ENCODE results near the gene DPY30.
A peak's percentile ranks its signal among the peaks of the same experiment; 100 is the strongest.

Gene DPY30

DNA sequence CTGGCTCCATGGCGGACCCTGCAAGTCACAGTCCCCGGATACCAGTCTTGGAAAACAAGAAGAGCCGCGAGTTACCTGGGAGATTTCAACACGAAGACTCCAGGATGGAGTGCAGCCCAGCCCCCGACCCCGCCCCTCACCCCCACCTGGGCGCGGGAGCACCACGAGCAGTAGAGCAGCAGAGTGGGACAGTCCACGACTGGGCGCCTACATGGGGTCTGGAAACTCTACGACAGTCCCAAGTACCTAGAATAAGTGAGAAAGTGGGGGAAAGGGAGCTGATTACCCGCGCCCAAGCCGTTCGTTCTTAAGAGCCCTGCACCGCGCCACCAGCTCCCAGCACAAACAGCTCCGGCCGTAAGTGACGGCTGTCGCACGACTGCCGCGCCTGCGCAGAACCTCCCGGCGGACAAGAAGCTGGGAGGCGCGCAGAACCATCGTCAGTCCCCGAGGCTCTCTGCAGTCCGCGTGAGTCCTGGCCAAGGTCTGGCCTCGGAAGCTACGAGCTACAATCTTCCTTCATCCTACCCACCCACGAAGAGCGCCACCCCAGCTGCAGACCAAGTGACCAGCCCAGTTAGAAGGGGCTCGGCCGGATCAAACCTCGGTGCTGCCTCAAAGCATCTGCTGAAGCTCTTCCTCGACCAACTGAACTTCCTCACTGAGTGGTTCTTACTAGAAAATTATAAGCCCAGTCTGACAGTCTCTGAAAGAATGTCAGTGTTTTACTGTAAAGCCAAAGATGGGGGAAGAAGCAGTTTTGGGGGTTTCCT, at the start of gene DPY30:
Gene DPY30, minus strand, starts transcription at position 359 of the 773 bp plus-strand sequence. Its CDS starts 349 bp downstream, at position 10.
- Histone ChIP-seq H3K36me3 (ENCODE audit: control insufficient read depth in 1 of 2, insufficient read depth in 2 of 2, low read length in 2 of 2) (no peaks in the 10 kb centered on the region), H3K4me1 (ENCODE audit: control insufficient read depth in 1 of 2, insufficient read depth in 2 of 2, low read length in 2 of 2) (peaks cover 4 to 7% of the 10 kb centered on the region in 2 donors), H3K27ac (ENCODE audit: low read depth, low read length) (peak within 1 kb of the TSS; percentile 52), H3K4me3 (ENCODE audit: low read depth in 1 of 2, low read length in 2 of 2) (peak within 1 kb of the TSS; percentile 84 to 92), H3K9ac (ENCODE audit: low read depth in 1 of 2, low read length in 2 of 2) (peak within 1 kb of the TSS; percentile 79 to 83), H3K9me3 (ENCODE audit: control insufficient read depth in 1 of 2, low read length in 2 of 2) (no peaks in the 10 kb centered on the region), H3K27me3 (ENCODE audit: control insufficient read depth in 1 of 2, insufficient read depth in 2 of 2, low read length in 2 of 2) (no peaks in the 10 kb centered on the region)

DNA sequence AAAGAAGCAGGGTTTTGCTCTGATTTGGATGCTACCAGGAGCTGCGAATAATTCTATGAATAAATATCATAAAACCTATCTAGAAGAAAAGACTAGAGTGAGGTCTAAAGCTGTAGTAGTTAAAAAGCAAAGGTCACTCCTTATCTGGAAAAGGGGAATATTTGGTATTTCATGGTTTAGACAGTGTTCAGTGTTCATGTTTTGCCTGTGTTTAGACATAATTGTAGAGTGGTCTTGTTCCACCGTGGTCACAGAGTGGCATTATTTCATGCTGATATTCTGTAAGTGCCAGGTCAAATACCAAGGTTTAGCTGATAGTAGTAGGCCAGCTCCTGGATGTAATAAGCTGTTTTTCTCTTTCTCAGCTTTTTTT, 34.5 kb upstream of the DPY30 start:
- no peak overlapping the region for H3K4me3 ChIP-seq (ENCODE audit: low read depth in 1 of 2, low read length in 2 of 2)
- no peak overlapping the region for H3K27ac ChIP-seq (ENCODE audit: low read depth, low read length)
- H3K27me3 ChIP-seq (ENCODE audit: control insufficient read depth in 1 of 2, insufficient read depth in 2 of 2, low read length in 2 of 2): no peaks in the 10 kb centered on the region
- peaks cover 0 to 3% of the 10 kb centered on the region in 2 donors for H3K36me3 ChIP-seq (ENCODE audit: control insufficient read depth in 1 of 2, insufficient read depth in 2 of 2, low read length in 2 of 2)
- no peak overlapping the region for H3K9ac ChIP-seq (ENCODE audit: low read depth in 1 of 2, low read length in 2 of 2)
- H3K4me1 ChIP-seq (ENCODE audit: control insufficient read depth in 1 of 2, insufficient read depth in 2 of 2, low read length in 2 of 2): peaks cover 3 to 18% of the 10 kb centered on the region in 2 donors
- H3K9me3 ChIP-seq (ENCODE audit: control insufficient read depth in 1 of 2, low read length in 2 of 2): no peaks in the 10 kb centered on the region

DNA sequence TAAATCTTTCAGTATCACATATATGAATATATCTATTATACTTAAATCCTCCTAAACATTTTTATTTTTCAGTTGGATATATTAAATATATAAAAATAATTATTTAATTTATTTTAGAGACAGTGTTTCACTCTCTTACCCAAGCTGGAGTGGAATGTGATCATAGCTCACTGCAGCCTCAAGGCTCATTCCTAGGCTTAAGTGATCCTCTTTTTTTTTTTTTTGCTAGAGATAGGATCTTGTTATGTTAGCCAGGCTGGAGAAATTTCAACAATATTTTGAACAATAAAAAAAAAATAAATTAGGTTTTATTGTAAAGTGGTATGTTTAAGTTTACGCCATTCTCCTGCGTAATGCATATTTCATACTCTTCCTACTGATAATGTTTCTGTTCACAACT, 27.9 kb upstream of the DPY30 start:
- Histone ChIP-seq H3K9me3 (ENCODE audit: control insufficient read depth in 1 of 2, low read length in 2 of 2) (no peaks in the 10 kb centered on the region), H3K4me3 (ENCODE audit: low read depth in 1 of 2, low read length in 2 of 2) (no peak overlapping the region), H3K4me1 (ENCODE audit: control insufficient read depth in 1 of 2, insufficient read depth in 2 of 2, low read length in 2 of 2) (peaks cover 10 to 18% of the 10 kb centered on the region in 2 donors), H3K36me3 (ENCODE audit: control insufficient read depth in 1 of 2, insufficient read depth in 2 of 2, low read length in 2 of 2) (no peaks in the 10 kb centered on the region), H3K27me3 (ENCODE audit: control insufficient read depth in 1 of 2, insufficient read depth in 2 of 2, low read length in 2 of 2) (no peaks in the 10 kb centered on the region), H3K9ac (ENCODE audit: low read depth in 1 of 2, low read length in 2 of 2) (no peak overlapping the region), H3K27ac (ENCODE audit: low read depth, low read length) (no peak overlapping the region)

DNA sequence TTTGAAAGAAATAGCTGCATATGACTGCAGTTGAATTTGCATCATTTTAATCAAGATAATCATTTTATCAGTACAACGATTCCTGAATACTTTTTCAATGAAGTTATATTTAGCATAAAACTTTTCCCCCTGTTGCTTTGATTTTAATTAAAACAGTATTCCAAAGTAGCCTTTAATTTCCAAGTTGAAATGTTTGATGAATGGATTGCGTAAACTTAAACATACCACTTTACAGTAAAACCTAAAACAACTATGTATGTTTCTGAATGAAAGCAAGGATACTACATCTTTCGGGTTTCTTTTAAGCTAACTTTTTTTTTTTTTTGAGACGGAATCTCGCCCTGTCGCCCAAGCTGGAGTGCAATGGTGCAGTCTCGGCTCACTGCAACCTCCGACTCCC, 25.1 kb upstream of the DPY30 start:
- Histone ChIP-seq H3K27ac (ENCODE audit: low read depth, low read length) (no peak overlapping the region), H3K4me1 (ENCODE audit: control insufficient read depth in 1 of 2, insufficient read depth in 2 of 2, low read length in 2 of 2) (peaks cover 13 to 21% of the 10 kb centered on the region in 2 donors), H3K4me3 (ENCODE audit: low read depth in 1 of 2, low read length in 2 of 2) (peak overlapping the region; percentile 81 to 93), H3K36me3 (ENCODE audit: control insufficient read depth in 1 of 2, insufficient read depth in 2 of 2, low read length in 2 of 2) (no peaks in the 10 kb centered on the region), H3K9ac (ENCODE audit: low read depth in 1 of 2, low read length in 2 of 2) (peak overlapping the region; percentile 76 to 78), H3K9me3 (ENCODE audit: control insufficient read depth in 1 of 2, low read length in 2 of 2) (no peaks in the 10 kb centered on the region), H3K27me3 (ENCODE audit: control insufficient read depth in 1 of 2, insufficient read depth in 2 of 2, low read length in 2 of 2) (no peaks in the 10 kb centered on the region)

DNA sequence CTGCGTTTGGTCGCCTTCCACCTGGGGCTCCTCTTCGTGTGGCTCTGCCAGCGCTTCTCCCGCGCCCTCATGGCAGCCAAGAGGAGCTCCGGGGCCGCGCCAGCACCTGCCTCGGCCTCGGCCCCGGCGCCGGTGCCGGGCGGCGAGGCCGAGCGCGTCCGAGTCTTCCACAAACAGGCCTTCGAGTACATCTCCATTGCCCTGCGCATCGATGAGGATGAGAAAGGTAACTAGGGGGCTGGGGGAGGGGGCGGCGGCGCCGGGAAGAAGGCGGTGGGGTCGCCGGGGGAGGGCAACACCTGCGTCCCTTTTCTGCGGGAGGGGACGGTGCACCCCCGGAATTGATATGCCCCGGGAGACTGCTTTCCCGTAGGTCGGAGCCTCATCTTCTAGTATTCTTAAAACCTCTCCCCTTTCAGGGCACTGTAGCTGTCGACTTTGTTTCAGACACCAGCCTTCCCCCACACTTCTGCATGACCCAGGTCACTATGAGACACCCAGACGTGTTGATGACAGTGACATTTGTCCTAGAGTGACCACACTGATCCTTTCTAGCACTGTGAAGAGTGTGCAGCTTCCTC, 24.5 kb upstream of the DPY30 start:
- Histone ChIP-seq H3K36me3 (ENCODE audit: control insufficient read depth in 1 of 2, insufficient read depth in 2 of 2, low read length in 2 of 2) (no peaks in the 10 kb centered on the region), H3K9me3 (ENCODE audit: control insufficient read depth in 1 of 2, low read length in 2 of 2) (no peaks in the 10 kb centered on the region), H3K4me3 (ENCODE audit: low read depth in 1 of 2, low read length in 2 of 2) (peak overlapping the region; percentile 81 to 93), H3K27ac (ENCODE audit: low read depth, low read length) (peak overlapping the region; percentile 89), H3K4me1 (ENCODE audit: control insufficient read depth in 1 of 2, insufficient read depth in 2 of 2, low read length in 2 of 2) (peaks cover 13 to 21% of the 10 kb centered on the region in 2 donors), H3K9ac (ENCODE audit: low read depth in 1 of 2, low read length in 2 of 2) (peak overlapping the region; percentile 76 to 78), H3K27me3 (ENCODE audit: control insufficient read depth in 1 of 2, insufficient read depth in 2 of 2, low read length in 2 of 2) (no peaks in the 10 kb centered on the region)

DNA sequence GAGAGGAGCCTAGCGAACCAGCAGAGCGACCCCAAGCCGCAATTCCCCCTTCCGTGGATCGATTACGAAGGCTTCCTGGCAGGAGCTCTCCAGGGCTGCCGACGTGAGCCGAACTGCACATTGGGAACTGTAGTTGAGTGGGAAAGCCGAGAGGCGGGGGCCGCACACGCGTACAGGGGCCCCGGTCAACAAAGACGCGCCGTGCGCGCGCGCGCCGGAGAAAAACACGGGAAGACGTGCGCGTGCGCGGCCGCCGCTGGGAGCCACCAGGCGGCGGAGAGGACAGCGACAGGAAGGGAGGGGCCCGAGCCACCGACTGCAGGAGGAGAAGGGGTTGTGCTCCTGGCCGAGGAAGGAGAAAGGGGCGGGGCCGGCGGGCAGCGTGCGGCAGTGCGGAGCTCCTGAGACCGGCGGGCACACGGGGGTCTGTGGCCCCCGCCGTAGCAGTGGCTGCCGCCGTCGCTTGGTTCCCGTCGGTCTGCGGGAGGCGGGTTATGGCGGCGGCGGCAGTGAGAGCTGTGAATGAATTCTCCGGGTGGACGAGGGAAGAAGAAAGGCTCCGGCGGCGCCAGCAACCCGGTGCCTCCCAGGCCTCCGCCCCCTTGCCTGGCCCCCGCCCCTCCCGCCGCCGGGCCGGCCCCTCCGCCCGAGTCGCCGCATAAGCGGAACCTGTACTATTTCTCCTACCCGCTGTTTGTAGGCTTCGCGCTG, 23.9 kb upstream of the DPY30 start, which contains the start of gene SPAST:
Gene SPAST, plus strand, starts transcription at position 247 of the 711 bp plus-strand sequence. Its CDS starts 276 bp downstream, at position 523.
- Histone ChIP-seq H3K4me1 (ENCODE audit: control insufficient read depth in 1 of 2, insufficient read depth in 2 of 2, low read length in 2 of 2) (peaks cover 13 to 21% of the 10 kb centered on the region in 2 donors), H3K9me3 (ENCODE audit: control insufficient read depth in 1 of 2, low read length in 2 of 2) (no peaks in the 10 kb centered on the region), H3K9ac (ENCODE audit: low read depth in 1 of 2, low read length in 2 of 2) (peak within 1 kb of the TSS; percentile 78 to 88), H3K27ac (ENCODE audit: low read depth, low read length) (peak within 1 kb of the TSS; percentile 89), H3K4me3 (ENCODE audit: low read depth in 1 of 2, low read length in 2 of 2) (peak within 1 kb of the TSS; percentile 81 to 93), H3K36me3 (ENCODE audit: control insufficient read depth in 1 of 2, insufficient read depth in 2 of 2, low read length in 2 of 2) (no peaks in the 10 kb centered on the region), H3K27me3 (ENCODE audit: control insufficient read depth in 1 of 2, insufficient read depth in 2 of 2, low read length in 2 of 2) (no peaks in the 10 kb centered on the region)

DNA sequence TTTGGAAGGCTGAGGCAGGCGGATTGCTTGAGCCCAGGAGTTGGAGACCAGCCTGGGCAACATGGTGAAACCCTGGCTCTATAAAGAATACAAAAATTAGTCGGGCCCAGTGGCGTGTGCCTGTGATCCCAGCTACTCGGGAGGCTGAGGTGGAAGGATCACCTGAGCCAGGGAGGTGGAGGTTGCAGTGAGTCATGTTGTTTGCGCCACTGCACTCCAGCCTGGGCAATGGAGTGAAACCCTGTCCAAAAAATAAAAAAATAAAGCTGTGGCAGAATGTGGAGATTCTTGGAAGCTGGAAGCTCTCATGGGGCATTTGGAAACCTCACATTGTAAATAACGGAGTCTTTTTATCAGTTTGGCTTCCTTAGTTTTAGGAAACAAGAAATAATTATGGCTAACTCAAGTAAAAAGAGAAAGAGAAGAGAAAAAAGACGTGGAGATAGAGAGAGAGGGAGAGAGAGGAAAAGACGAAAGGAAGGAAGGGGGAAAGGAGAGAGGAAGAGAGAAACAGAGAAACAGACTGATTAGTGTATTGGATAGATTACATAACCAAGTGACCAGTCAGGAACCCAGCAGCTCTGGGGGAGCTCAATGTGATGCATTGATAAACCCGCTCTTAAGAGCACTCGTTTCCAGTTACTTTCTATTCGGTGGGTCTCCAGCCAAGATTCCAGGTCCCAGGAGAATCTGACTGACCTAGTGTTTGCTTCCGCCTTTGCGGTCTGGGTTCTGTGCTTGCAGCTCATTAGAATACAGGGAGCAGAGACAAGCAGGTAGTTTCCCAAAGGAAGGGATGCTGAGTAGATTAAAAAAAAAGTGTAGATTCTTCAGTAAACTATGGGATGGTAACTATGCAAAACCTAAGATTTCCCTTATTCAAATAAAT, 22.6 kb upstream of the DPY30 start:
- peaks cover 13 to 21% of the 10 kb centered on the region in 2 donors for H3K4me1 ChIP-seq (ENCODE audit: control insufficient read depth in 1 of 2, insufficient read depth in 2 of 2, low read length in 2 of 2)
- no peaks in the 10 kb centered on the region for H3K9me3 ChIP-seq (ENCODE audit: control insufficient read depth in 1 of 2, low read length in 2 of 2)
- peak overlapping the region; percentile 81 to 93 for H3K4me3 ChIP-seq (ENCODE audit: low read depth in 1 of 2, low read length in 2 of 2)
- peak overlapping the region; percentile 78 to 88 for H3K9ac ChIP-seq (ENCODE audit: low read depth in 1 of 2, low read length in 2 of 2)
- no peaks in the 10 kb centered on the region for H3K36me3 ChIP-seq (ENCODE audit: control insufficient read depth in 1 of 2, insufficient read depth in 2 of 2, low read length in 2 of 2)
- H3K27ac ChIP-seq (ENCODE audit: low read depth, low read length): no peak overlapping the region
- H3K27me3 ChIP-seq (ENCODE audit: control insufficient read depth in 1 of 2, insufficient read depth in 2 of 2, low read length in 2 of 2): no peaks in the 10 kb centered on the region

DNA sequence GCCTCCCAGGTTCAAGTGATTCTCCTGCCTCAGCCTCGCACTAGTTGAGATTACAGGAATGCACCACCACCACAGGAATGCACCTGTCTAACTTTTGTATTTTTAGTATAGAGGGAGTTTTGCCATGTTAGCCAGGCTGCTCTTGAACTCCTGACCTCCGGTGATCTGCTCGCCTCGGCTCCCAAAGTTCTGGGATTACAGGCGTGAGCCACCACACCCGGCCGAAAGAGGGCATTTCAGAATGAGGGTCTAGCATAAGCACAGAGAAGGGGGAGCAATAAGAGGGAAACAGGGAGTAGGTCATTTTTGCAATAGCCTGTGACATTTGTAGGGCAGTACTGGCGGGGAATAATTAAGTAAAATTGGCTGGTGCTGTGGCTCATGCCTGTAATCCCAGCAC, 21.8 kb upstream of the DPY30 start:
- Histone ChIP-seq H3K4me3 (ENCODE audit: low read depth in 1 of 2, low read length in 2 of 2) (no peak overlapping the region), H3K9ac (ENCODE audit: low read depth in 1 of 2, low read length in 2 of 2) (no peak overlapping the region), H3K27me3 (ENCODE audit: control insufficient read depth in 1 of 2, insufficient read depth in 2 of 2, low read length in 2 of 2) (no peaks in the 10 kb centered on the region), H3K9me3 (ENCODE audit: control insufficient read depth in 1 of 2, low read length in 2 of 2) (no peaks in the 10 kb centered on the region), H3K36me3 (ENCODE audit: control insufficient read depth in 1 of 2, insufficient read depth in 2 of 2, low read length in 2 of 2) (no peaks in the 10 kb centered on the region), H3K27ac (ENCODE audit: low read depth, low read length) (no peak overlapping the region), H3K4me1 (ENCODE audit: control insufficient read depth in 1 of 2, insufficient read depth in 2 of 2, low read length in 2 of 2) (peaks cover 13 to 21% of the 10 kb centered on the region in 2 donors)

DNA sequence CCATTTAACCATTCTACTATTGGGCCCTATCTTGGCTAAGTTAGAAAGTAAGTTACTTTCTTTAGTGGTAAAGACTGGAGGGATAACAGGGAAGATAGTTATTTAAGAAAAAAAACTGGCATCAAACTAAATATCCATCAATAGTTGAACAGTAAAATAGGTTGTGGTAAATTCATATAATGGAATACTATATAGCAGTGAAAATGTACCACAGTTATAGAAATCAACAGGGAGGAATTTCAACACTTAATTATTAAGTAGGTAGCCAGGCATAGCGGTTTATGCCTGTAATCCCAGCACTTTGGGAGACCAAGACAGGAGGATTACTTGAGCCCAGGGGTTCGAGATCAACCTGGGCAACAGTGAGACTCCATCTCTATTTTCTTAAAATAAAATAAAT, 20.7 kb upstream of the DPY30 start:
- Histone ChIP-seq H3K27me3 (ENCODE audit: control insufficient read depth in 1 of 2, insufficient read depth in 2 of 2, low read length in 2 of 2) (no peaks in the 10 kb centered on the region), H3K9me3 (ENCODE audit: control insufficient read depth in 1 of 2, low read length in 2 of 2) (no peaks in the 10 kb centered on the region), H3K36me3 (ENCODE audit: control insufficient read depth in 1 of 2, insufficient read depth in 2 of 2, low read length in 2 of 2) (no peaks in the 10 kb centered on the region), H3K4me3 (ENCODE audit: low read depth in 1 of 2, low read length in 2 of 2) (no peak overlapping the region), H3K4me1 (ENCODE audit: control insufficient read depth in 1 of 2, insufficient read depth in 2 of 2, low read length in 2 of 2) (peaks cover 10 to 12% of the 10 kb centered on the region in 2 donors), H3K9ac (ENCODE audit: low read depth in 1 of 2, low read length in 2 of 2) (no peak overlapping the region), H3K27ac (ENCODE audit: low read depth, low read length) (no peak overlapping the region)
